HEK293 (cell line): ENCODE data around the gene PRKCE.

Experiments used
- CTCF ChIA-PET: fragments of 350-600 bp; formaldehyde crosslinking; extraction: SDS; loops from one replicate; lab custom pipeline; 2021; ENCODE audit warnings: antibody characterized with exemption; lab: Yijun Ruan, JAX
- POLR2A ChIA-PET: fragments of 300-600 bp; formaldehyde crosslinking; extraction: SDS; loops from one replicate; lab custom pipeline; 2020; ENCODE audit warnings: antibody characterized with exemption, inconsistent platforms; lab: Yijun Ruan, JAX
- H3K27ac ChIP-seq: fragments of 200-500 bp; sonication (Bioruptor generic); 2 replicates; pipeline ENCODE4 v1.5.1; 2014; ENCODE audit warnings: low read depth, low read length, control low read depth, inconsistent platforms; ENCODE audit errors: extremely low read depth
- H3K36me3 ChIP-seq, 2 experiments: fragments of 200-500 bp in 1 of 2; sonication (Bioruptor generic) in 1 of 2; 1 replicate in 1 of 2; 2 replicates in 1 of 2; pipeline ENCODE4 v1.5.1; 2014 to 2017; ENCODE audit warnings: inconsistent platforms in 2 of 2, low read length in 2 of 2; ENCODE audit not compliant: control insufficient read depth in 2 of 2, insufficient read depth in 1 of 2
- H3K4me1 ChIP-seq: fragments of 200-500 bp; sonication (Bioruptor generic); 2 replicates; pipeline ENCODE4 v1.5.1; 2014; ENCODE audit warnings: mild to moderate bottlenecking, low read length, inconsistent platforms; ENCODE audit not compliant: control insufficient read depth, insufficient read depth
- H3K4me3 ChIP-seq: 2 replicates; pipeline ENCODE4 v1.5.1; 2011; ENCODE audit warnings: low read depth, mild to moderate bottlenecking, control low read depth, low read length, moderate library complexity
- H3K9me3 ChIP-seq: fragments of 200-500 bp; sonication (Bioruptor generic); 2 replicates; pipeline ENCODE4 v1.5.1; 2014; ENCODE audit warnings: low read depth, low read length, inconsistent platforms; ENCODE audit not compliant: control insufficient read depth, insufficient read depth
- OSR2 ChIP-seq: fragments of 450-650 bp; formaldehyde crosslinking; IDR thresholded peaks from 2 replicates; pipeline ENCODE4 v1.5.1; 2016; ENCODE audit warnings: missing biosample characterization, missing genetic modification characterization
- PRDM4 ChIP-seq: fragments of 450-650 bp; formaldehyde crosslinking; IDR thresholded peaks from 2 replicates; pipeline ENCODE4 v1.5.1; 2017; ENCODE audit warnings: missing biosample characterization, missing genetic modification characterization
- WT1 ChIP-seq: fragments of 450-650 bp; formaldehyde crosslinking; IDR thresholded peaks from 2 replicates; pipeline ENCODE4 v1.5.1; 2016; ENCODE audit warnings: missing biosample characterization, missing genetic modification characterization
- ZBTB17 ChIP-seq: fragments of 450-650 bp; formaldehyde crosslinking; IDR thresholded peaks from 2 replicates; pipeline ENCODE4 v1.5.1; 2016; ENCODE audit warnings: missing biosample characterization, missing genetic modification characterization
- ZBTB7A ChIP-seq: fragments of 450-650 bp; formaldehyde crosslinking; IDR thresholded peaks from 2 replicates; pipeline ENCODE4 v1.5.1; 2016; ENCODE audit warnings: low read depth, missing biosample characterization, missing genetic modification characterization
- ZIC2 ChIP-seq: fragments of 450-650 bp; formaldehyde crosslinking; IDR thresholded peaks from 2 replicates; pipeline ENCODE4 v1.5.1; 2016; ENCODE audit warnings: missing biosample characterization, missing genetic modification characterization
- ZNF114 ChIP-seq: fragments of 450-650 bp; formaldehyde crosslinking; IDR thresholded peaks from 2 replicates; pipeline ENCODE4 v1.5.0; 2017; ENCODE audit warnings: missing biosample characterization, missing genetic modification characterization
- ZNF223 ChIP-seq: fragments of 450-650 bp; formaldehyde crosslinking; IDR thresholded peaks from 2 replicates; pipeline ENCODE4 v1.5.1; 2016; ENCODE audit warnings: missing biosample characterization, missing genetic modification characterization
- ZNF26 ChIP-seq: fragments of 450-650 bp; formaldehyde crosslinking; IDR thresholded peaks from 2 replicates; pipeline ENCODE4 v1.5.1; 2016; ENCODE audit warnings: missing biosample characterization, missing genetic modification characterization
- ZNF280C ChIP-seq: fragments of 450-650 bp; formaldehyde crosslinking; IDR thresholded peaks from 2 replicates; pipeline ENCODE4 v1.5.1; 2016; ENCODE audit warnings: missing biosample characterization, missing genetic modification characterization
- ZNF426 ChIP-seq: fragments of 450-650 bp; formaldehyde crosslinking; IDR thresholded peaks from 2 replicates; pipeline ENCODE4 v1.5.1; 2017; ENCODE audit warnings: missing biosample characterization, missing genetic modification characterization, mild to moderate bottlenecking, inconsistent platforms, moderate library complexity
- ZNF518A ChIP-seq: fragments of 450-650 bp; formaldehyde crosslinking; conservative IDR thresholded peaks from 2 replicates; pipeline ENCODE4 v1.5.1; 2016; ENCODE audit warnings: low read depth, missing biosample characterization, missing genetic modification characterization
- ZNF521 ChIP-seq: fragments of 450-650 bp; formaldehyde crosslinking; IDR thresholded peaks from 2 replicates; pipeline ENCODE4 v1.5.1; 2017; ENCODE audit warnings: missing biosample characterization, mild to moderate bottlenecking, missing genetic modification characterization
- ZNF530 ChIP-seq: fragments of 450-650 bp; formaldehyde crosslinking; IDR thresholded peaks from 2 replicates; pipeline ENCODE4 v1.5.1; 2016; ENCODE audit warnings: low read depth, missing biosample characterization, missing genetic modification characterization
- ZNF561 ChIP-seq: fragments of 450-650 bp; IDR thresholded peaks from 2 replicates; pipeline ENCODE4 v1.5.1; 2018; ENCODE audit warnings: missing biosample characterization, missing genetic modification characterization, borderline replicate concordance
- ZNF639 ChIP-seq: fragments of 450-650 bp; formaldehyde crosslinking; IDR thresholded peaks from 2 replicates; pipeline ENCODE4 v1.5.1; 2016; ENCODE audit warnings: missing biosample characterization, missing genetic modification characterization
- ZNF692 ChIP-seq: fragments of 450-650 bp; formaldehyde crosslinking; IDR thresholded peaks from 2 replicates; pipeline ENCODE4 v1.5.1; 2016; ENCODE audit warnings: missing biosample characterization, missing genetic modification characterization
- ZSCAN5A ChIP-seq: fragments of 450-650 bp; formaldehyde crosslinking; IDR thresholded peaks from 2 replicates; pipeline ENCODE4 v1.5.1; 2016; ENCODE audit warnings: missing biosample characterization, missing genetic modification characterization

PRKCE gene

GRCh38 chr2:46077522-46078107 is 426.1 kb downstream of the PRKCE start:
- POLR2A ChIA-PET, result no interaction called here
- Histone ChIP-seq H3K4me1 (no peaks in the 10 kb centered on the region), H3K9me3 (no peaks in the 10 kb centered on the region), H3K27ac (no peak overlapping the region), H3K36me3 (no peaks in the 10 kb centered on the region), H3K4me3 (no peak overlapping the region)
- CTCF ChIA-PET, result no interaction called here
- TF ChIP-seq OSR2 (tag by site-specific recombination) (no peak), ZBTB17 (no peak), PRDM4 (tag by site-specific recombination) (no peak), ZNF639 (tag by site-specific recombination) (no peak), ZNF561 (tag by site-specific recombination) (no peak), ZNF518A (tag by site-specific recombination) (no peak), ZNF223 (tag by site-specific recombination) (no peak), ZSCAN5A (tag by site-specific recombination) (no peak), ZNF521 (tag by site-specific recombination) (no peak), ZNF426 (tag by site-specific recombination) (no peak)

- Histone ChIP-seq H3K4me1 (no peaks in the 10 kb centered on the region), H3K9me3 (no peaks in the 10 kb centered on the region), H3K4me3 (no peak overlapping the region), H3K36me3 (no peaks in the 10 kb centered on the region), H3K27ac (no peak overlapping the region)
- POLR2A ChIA-PET, result interaction anchor here (0.5 kb wide), 1 partner anchor 215 kb away, joined by 3 read pairs; no protein-coding TSS in a partner anchor
- CTCF ChIA-PET, result interaction anchor here (0.6 to 1.1 kb wide), 2 partner anchors 17 to 82 kb away, joined by 3 to 6 read pairs; no protein-coding TSS in a partner anchor
- TF ChIP-seq ZIC2 (tag by site-specific recombination) (no peak), WT1 (tag by site-specific recombination) (no peak), ZNF114 (tag by site-specific recombination) (no peak), ZNF26 (tag by site-specific recombination) (no peak), ZNF280C (tag by site-specific recombination) (no peak), ZBTB7A (tag by site-specific recombination) (no peak), ZNF692 (tag by site-specific recombination) (no peak), ZNF530 (tag by site-specific recombination) (no peak)
Observed at GRCh38 chr2:46079985-46080560, 428.6 kb downstream of the PRKCE start.
